NT2/D1 (cell line): ENCODE data around the gene NOTCH3.

ENCODE experiments used
- DNase-seq: peaks from one replicate; pipeline ENCODE4 v3.0.0-alpha.2; 2011; ENCODE audit warnings: low read depth, low spot score
- H3K27me3 ChIP-seq: 2 replicates; pipeline ENCODE4 v1.6.0; 2011; ENCODE audit warnings: mild to moderate bottlenecking; ENCODE audit not compliant: insufficient read length, insufficient read depth
- H3K36me3 ChIP-seq: 2 replicates; pipeline ENCODE4 v1.6.1; 2011; ENCODE audit warnings: mild to moderate bottlenecking, low read length, mixed read lengths; ENCODE audit not compliant: insufficient read depth, insufficient read length
- H3K4me1 ChIP-seq: 2 replicates; pipeline ENCODE4 v1.5.1; 2011; ENCODE audit not compliant: insufficient read depth, insufficient read length
- H3K4me3 ChIP-seq: 2 replicates; pipeline ENCODE4 v1.5.1; 2011; ENCODE audit warnings: low read depth; ENCODE audit not compliant: insufficient read length
- H3K9ac ChIP-seq: 2 replicates; pipeline ENCODE4 v1.6.0; 2011; ENCODE audit warnings: low read depth; ENCODE audit not compliant: insufficient read length
- H3K9me3 ChIP-seq: 2 replicates; pipeline ENCODE4 v1.5.1; 2011; ENCODE audit warnings: mild to moderate bottlenecking, low read length; ENCODE audit not compliant: insufficient read depth
- SUZ12 ChIP-seq: IDR thresholded peaks from 2 replicates; pipeline ENCODE4 v1.6.1; 2011; ENCODE audit not compliant: insufficient read length, insufficient read depth; ENCODE audit errors: extremely low read depth
- YY1 ChIP-seq: IDR thresholded peaks from 2 replicates; pipeline ENCODE4 v1.6.1; 2011; ENCODE audit not compliant: insufficient read length, insufficient read depth
- ZNF274 ChIP-seq: IDR thresholded peaks from 2 replicates; pipeline ENCODE4 v1.6.1; 2011; ENCODE audit warnings: mild to moderate bottlenecking, low read depth, low read length

The NOTCH3 gene

GRCh38 chr19:15240515-15240914, 39.7 kb upstream of the NOTCH3 start:
- H3K36me3 ChIP-seq, result peaks cover 92% of the 10 kb centered on the region
- no peaks in the 10 kb centered on the region for H3K9me3 ChIP-seq
- H3K9ac ChIP-seq, result no peak overlapping the region
- H3K27me3 ChIP-seq, result no peaks in the 10 kb centered on the region
- TF ChIP-seq YY1, result no peak
- TF ChIP-seq ZNF274, result no peak
- H3K4me3 ChIP-seq, result no peak overlapping the region
- no peak for DNase-seq
- peaks cover 6% of the 10 kb centered on the region for H3K4me1 ChIP-seq

GRCh38 chr19:15239337-15239949, 38.6 kb upstream of the NOTCH3 start:
- peaks cover 88% of the 10 kb centered on the region for H3K36me3 ChIP-seq
- H3K27me3 ChIP-seq, result no peaks in the 10 kb centered on the region
- H3K9ac ChIP-seq, result no peak overlapping the region
- no peaks in the 10 kb centered on the region for H3K9me3 ChIP-seq
- TF ChIP-seq ZNF274 (no peak), YY1 (no peak), SUZ12 (no peak)
- DNase-seq, result no peak
- H3K4me1 ChIP-seq, result peaks cover 6% of the 10 kb centered on the region
- H3K4me3 ChIP-seq, result no peak overlapping the region

DNA sequence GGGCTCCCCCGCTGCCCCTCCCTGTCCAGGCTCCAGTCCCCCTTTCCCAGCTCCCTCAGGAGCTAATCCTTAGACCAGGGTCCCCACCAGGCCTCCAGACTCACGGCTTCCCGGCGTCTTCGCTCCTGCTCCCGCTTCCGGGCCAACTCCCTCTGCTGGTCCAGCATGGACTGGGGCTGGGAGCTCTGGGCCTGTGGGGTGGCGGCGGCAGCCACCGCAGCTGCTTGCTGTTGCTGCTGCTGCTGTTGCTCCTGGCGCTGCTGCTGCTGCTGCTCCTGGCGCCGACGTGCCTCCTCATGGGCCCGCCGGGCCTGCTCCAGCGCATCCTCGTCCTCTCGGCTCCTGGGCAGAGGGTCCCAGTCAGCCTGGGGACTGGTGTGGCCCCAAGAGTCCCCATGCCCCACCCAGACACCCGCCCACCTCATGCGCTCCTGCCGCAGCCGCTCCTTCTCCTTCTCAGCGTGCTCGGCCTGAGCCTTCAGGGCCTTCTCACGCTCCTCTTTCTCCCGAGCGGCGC, 37.9 kb upstream of the NOTCH3 start:
- TF ChIP-seq YY1 (no peak), ZNF274 (no peak), SUZ12 (no peak)
- no peak overlapping the region for H3K9ac ChIP-seq
- H3K27me3 ChIP-seq, result no peaks in the 10 kb centered on the region
- no peak for DNase-seq
- H3K4me1 ChIP-seq, result peaks cover 6% of the 10 kb centered on the region
- H3K4me3 ChIP-seq, result no peak overlapping the region
- H3K36me3 ChIP-seq, result peaks cover 82% of the 10 kb centered on the region
- H3K9me3 ChIP-seq, result no peaks in the 10 kb centered on the region

GRCh38 chr19:15237759-15238638, 37.2 kb upstream of the NOTCH3 start:
- no peak for DNase-seq
- peaks cover 2% of the 10 kb centered on the region for H3K4me1 ChIP-seq
- no peak overlapping the region for H3K9ac ChIP-seq
- H3K27me3 ChIP-seq, result no peaks in the 10 kb centered on the region
- TF ChIP-seq YY1, result no peak
- no peak for TF ChIP-seq ZNF274
- TF ChIP-seq SUZ12, result no peak
- no peaks in the 10 kb centered on the region for H3K9me3 ChIP-seq
- peaks cover 75% of the 10 kb centered on the region for H3K36me3 ChIP-seq
- no peak overlapping the region for H3K4me3 ChIP-seq

DNA sequence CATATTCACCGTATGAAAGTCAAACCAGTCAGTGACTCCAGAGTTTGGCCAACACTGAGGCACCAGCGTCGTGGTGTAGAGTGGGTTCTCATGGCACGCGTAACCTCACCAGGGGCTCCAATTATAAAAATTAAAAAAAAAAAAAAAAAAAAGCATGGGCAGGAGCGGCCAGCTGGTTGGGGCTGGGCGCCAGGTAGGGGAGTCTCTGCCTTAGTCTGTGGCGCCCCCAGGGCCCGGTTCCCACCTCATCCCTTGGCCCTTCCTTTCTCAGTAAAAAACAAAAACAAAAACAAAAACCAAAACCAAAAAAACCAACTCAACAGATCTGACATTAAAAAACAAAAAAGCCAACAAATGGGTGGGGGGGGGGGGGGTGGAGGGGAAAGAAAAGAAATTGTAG, 36.1 kb upstream of the NOTCH3 start:
- H3K36me3 ChIP-seq, result peaks cover 66% of the 10 kb centered on the region
- H3K9ac ChIP-seq, result no peak overlapping the region
- TF ChIP-seq ZNF274 (no peak), SUZ12 (no peak), YY1 (no peak)
- H3K4me3 ChIP-seq, result no peak overlapping the region
- H3K4me1 ChIP-seq, result peaks cover 2% of the 10 kb centered on the region
- H3K9me3 ChIP-seq, result no peaks in the 10 kb centered on the region
- DNase-seq, result no peak
- H3K27me3 ChIP-seq, result peaks cover 4% of the 10 kb centered on the region

- Histone ChIP-seq H3K9me3 (no peaks in the 10 kb centered on the region), H3K4me3 (no peak overlapping the region), H3K9ac (no peak overlapping the region), H3K27me3 (peaks cover 7% of the 10 kb centered on the region), H3K4me1 (peaks cover 9% of the 10 kb centered on the region), H3K36me3 (peaks cover 60% of the 10 kb centered on the region)
- DNase-seq, result no peak
- TF ChIP-seq YY1 (no peak), SUZ12 (no peak), ZNF274 (no peak)
Observed at GRCh38 chr19:15235781-15236180, 35.0 kb upstream of the NOTCH3 start.

DNA sequence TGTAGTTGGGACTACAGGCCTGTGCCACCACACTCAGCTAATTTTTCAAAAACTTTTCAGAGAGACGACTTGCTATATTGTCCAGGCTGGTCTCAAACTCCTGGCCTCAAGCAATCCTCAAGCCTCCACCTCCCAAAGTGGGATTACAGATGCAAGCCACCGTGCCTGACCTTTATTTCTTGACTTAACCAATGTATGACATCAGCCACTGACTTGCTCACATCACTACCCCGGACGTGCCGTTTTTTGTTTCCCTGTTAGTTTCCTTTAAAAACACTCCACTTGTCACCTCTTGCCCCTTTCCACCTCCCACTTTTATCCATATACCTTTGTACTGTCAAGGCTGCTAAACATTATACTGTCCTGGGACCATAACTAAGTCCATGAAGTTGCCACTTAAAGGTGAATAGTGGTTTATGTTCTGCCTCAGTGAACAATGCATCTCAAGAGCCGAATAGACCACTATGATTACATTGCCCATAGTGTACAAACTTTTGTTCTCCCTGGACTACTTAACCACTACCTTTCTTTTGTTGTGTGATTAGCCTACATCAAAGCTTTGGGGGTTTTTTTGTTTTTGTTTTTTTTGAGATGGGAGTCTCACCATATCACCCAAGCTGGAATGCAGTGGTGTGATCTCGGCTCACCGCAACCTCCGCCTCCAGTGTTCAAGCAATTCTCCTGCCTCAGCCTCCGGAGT, 33.8 kb upstream of the NOTCH3 start:
- no peak overlapping the region for H3K4me3 ChIP-seq
- peaks cover 7% of the 10 kb centered on the region for H3K27me3 ChIP-seq
- no peaks in the 10 kb centered on the region for H3K9me3 ChIP-seq
- peaks cover 9% of the 10 kb centered on the region for H3K4me1 ChIP-seq
- no peak for TF ChIP-seq ZNF274
- TF ChIP-seq YY1, result no peak
- TF ChIP-seq SUZ12, result no peak
- no peak for DNase-seq
- H3K9ac ChIP-seq, result no peak overlapping the region
- peaks cover 50% of the 10 kb centered on the region for H3K36me3 ChIP-seq
